Activated naive CD4-positive, alpha-beta T cell treated with anti-CD3 and anti-CD28 coated beads for 36 hours (primary cell): ENCODE data around the gene IGF2R. TPM values are rescaled to one million over a fixed set of nuclear protein-coding genes. Genes with fewer than 3 reads are reported as not detected.

Experiments
- CTCF ChIA-PET: fragments of 350-600 bp; sonication (Branson Sonifier 250); formaldehyde crosslinking; loops from one replicate; lab custom pipeline; 2021; ENCODE audit warnings: antibody characterized with exemption; lab: Charles Lee
- DNase-seq: peaks from one replicate; pipeline ENCODE4 v3.0.0-alpha.2; 2020
- H3K27ac Mint-ChIP-seq: one replicate; pipeline ENCODE4 v1.8.0; 2021; ENCODE audit warnings: mild to moderate bottlenecking, mixed read lengths
- H3K27me3 Mint-ChIP-seq: one replicate; pipeline ENCODE4 v1.8.0; 2021; ENCODE audit warnings: low read depth, mixed read lengths
- H3K36me3 Mint-ChIP-seq: one replicate; pipeline ENCODE4 v1.8.0; 2021; ENCODE audit warnings: low read depth, mixed read lengths
- H3K4me1 Mint-ChIP-seq: one replicate; pipeline ENCODE4 v1.8.0; 2021; ENCODE audit warnings: low read depth, mixed read lengths
- H3K4me3 Mint-ChIP-seq: one replicate; pipeline ENCODE4 v1.8.0; 2021; ENCODE audit warnings: mild to moderate bottlenecking, moderate library complexity, mixed read lengths
- H3K9me3 Mint-ChIP-seq: one replicate; pipeline ENCODE4 v1.8.0; 2021; ENCODE audit warnings: mixed read lengths
- intact Hi-C: fragments of 100-400 bp; cut with micrococcal nuclease; formaldehyde crosslinking; loops from one replicate; pipeline ENCODE4 v1.15.1; 2023
- total RNA-seq, 2 experiments: library from RNA; stranded (reverse); gene quantifications; one replicate each; pipeline ENCODE4 v1.2.3, GENCODE V29; 2021

Gene IGF2R
- total RNA-seq, 2 experiments from 2014 or later, result 42.1 to 44.5 TPM

GRCh38 chr6:159939591-159940016, 29.3 kb upstream of the IGF2R start:
- H3K27ac Mint-ChIP-seq, result no peak overlapping the region
- no peak overlapping the region for H3K4me3 Mint-ChIP-seq
- peaks cover 4% of the 10 kb centered on the region for H3K27me3 Mint-ChIP-seq
- intact Hi-C loops, result no loop called here
- peaks cover 5% of the 10 kb centered on the region for H3K9me3 Mint-ChIP-seq
- H3K4me1 Mint-ChIP-seq, result peaks cover 5% of the 10 kb centered on the region
- DNase-seq, result no peak
- CTCF ChIA-PET, result interaction anchor here (0.5 to 5.1 kb wide), 3 partner anchors 76 to 458 kb away, joined by 3 to 32 read pairs (median 4); no protein-coding TSS in a partner anchor
- H3K36me3 Mint-ChIP-seq, result no peaks in the 10 kb centered on the region

- peaks cover 5% of the 10 kb centered on the region for H3K4me1 Mint-ChIP-seq
- H3K9me3 Mint-ChIP-seq, result peaks cover 7% of the 10 kb centered on the region
- H3K27ac Mint-ChIP-seq, result no peak overlapping the region
- DNase-seq, result peak; percentile 55
- CTCF ChIA-PET, result interaction anchor here (0.6 to 5.1 kb wide), 10 partner anchors 8 to 752 kb away, joined by 3 to 32 read pairs (median 6); no protein-coding TSS in a partner anchor
- H3K27me3 Mint-ChIP-seq, result peaks cover under 1% of the 10 kb centered on the region
- H3K4me3 Mint-ChIP-seq, result no peak overlapping the region
- H3K36me3 Mint-ChIP-seq, result no peaks in the 10 kb centered on the region
- intact Hi-C loops, result loop anchor here (1.0 kb wide), 4 partner anchors 78 to 767 kb away; no protein-coding TSS in a partner anchor
Observed at GRCh38 chr6:159941286-159942113, 27.4 kb upstream of the IGF2R start.

- DNase-seq, result no peak
- intact Hi-C loops, result no loop called here
- Mint-ChIP-seq H3K9me3 (peaks cover 7% of the 10 kb centered on the region), H3K27me3 (no peaks in the 10 kb centered on the region), H3K36me3 (no peaks in the 10 kb centered on the region), H3K4me1 (peaks cover 5% of the 10 kb centered on the region), H3K4me3 (no peak overlapping the region), H3K27ac (no peak overlapping the region)
- CTCF ChIA-PET, result interaction anchor here (0.6 to 5.1 kb wide), 5 partner anchors 8 to 1345 kb away, joined by 3 to 32 read pairs (median 7); no protein-coding TSS in a partner anchor
Observed at GRCh38 chr6:159943101-159943632, 25.7 kb upstream of the IGF2R start.

DNA sequence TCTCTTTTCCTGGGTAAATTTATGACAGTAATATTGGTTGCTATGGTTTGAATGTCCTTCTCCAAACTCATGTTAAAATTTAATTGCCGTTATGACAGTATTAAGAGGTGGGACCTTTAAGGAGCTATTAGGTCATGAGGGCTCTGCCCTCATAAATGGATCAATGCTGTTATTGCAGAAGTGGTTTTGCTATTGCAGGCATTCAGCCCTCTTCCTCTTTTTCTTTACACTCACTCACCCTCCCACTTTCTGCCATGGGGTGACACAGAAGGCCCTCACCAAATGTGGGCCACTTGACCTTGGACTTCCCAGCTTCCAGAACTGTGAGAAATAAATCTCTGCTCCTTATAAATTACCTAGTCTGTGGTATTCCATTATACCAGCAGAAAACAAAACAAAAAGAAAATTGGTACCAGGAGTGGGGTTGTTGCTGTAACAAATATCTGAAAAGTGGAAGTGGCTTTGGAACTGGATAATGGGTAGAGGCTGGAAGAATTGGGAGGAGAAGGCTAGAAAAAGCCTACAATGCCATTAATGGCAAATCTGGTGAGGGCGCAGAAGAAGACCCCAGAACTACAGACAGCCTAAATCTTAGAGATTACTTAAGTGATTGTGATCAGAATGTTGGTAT, 24.8 kb upstream of the IGF2R start:
- Mint-ChIP-seq H3K27me3 (no peaks in the 10 kb centered on the region), H3K9me3 (peaks cover 7% of the 10 kb centered on the region), H3K4me3 (no peak overlapping the region), H3K36me3 (no peaks in the 10 kb centered on the region), H3K4me1 (peaks cover 5% of the 10 kb centered on the region), H3K27ac (no peak overlapping the region)
- CTCF ChIA-PET, result interaction anchor here (0.6 to 5.1 kb wide), 7 partner anchors 10 to 1344 kb away, joined by 3 to 32 read pairs (median 3); no protein-coding TSS in a partner anchor
- intact Hi-C loops, result no loop called here
- no peak for DNase-seq

DNA sequence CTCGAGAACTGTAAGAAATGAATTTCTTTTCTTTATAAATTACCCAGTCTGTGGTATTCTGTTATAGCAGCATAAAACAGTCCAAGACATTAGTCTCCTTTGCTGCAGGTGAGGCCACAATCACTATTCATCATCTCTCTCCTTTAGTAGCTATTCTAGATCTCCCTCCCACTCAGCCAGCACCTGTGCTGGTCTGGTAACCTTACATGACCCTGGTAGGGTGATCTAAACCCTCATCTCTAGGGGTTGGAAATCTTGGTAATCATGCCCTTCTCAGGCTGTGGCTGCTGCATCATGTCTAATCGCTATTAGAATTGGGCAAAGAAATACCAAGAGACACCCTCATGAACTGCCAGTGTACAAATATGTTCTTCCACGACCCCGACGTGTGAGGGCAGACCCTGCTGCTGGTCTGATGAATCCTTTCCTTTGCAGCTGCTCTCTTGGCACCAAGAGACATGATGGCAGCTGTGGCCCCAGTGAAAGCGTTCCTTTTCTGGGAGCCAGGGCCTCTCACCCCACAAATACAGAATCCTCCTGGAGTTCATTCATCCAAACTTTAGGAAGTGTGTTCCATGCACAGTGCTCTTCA, 23.0 kb upstream of the IGF2R start:
- peaks cover 5% of the 10 kb centered on the region for H3K4me1 Mint-ChIP-seq
- H3K27me3 Mint-ChIP-seq, result no peaks in the 10 kb centered on the region
- no peak overlapping the region for H3K27ac Mint-ChIP-seq
- no peak overlapping the region for H3K4me3 Mint-ChIP-seq
- no peaks in the 10 kb centered on the region for H3K36me3 Mint-ChIP-seq
- CTCF ChIA-PET, result interaction anchor here (0.6 kb wide), 1 partner anchor 265 kb away, joined by 3 read pairs; no protein-coding TSS in a partner anchor
- no peak for DNase-seq
- intact Hi-C loops, result no loop called here
- H3K9me3 Mint-ChIP-seq, result peaks cover 7% of the 10 kb centered on the region

DNA sequence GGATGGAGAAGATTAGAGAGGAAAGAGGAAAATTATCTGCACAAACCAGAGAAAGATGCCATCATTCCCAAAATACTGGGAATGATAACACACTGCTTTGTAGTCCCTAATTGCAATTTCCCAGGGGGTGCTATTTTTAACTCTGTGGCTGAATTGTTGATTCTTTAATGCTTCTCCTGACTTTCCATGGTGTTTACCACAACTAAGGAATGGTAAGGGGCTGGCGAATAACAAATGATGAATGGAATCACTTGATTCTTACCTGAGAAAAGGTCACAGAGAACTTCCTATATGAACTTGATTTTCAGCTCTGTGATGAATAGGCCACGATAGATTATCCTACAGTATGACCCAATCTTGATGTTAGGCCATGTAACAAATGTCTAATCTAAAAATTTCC, 22.0 kb upstream of the IGF2R start:
- Mint-ChIP-seq H3K27me3 (no peaks in the 10 kb centered on the region), H3K36me3 (no peaks in the 10 kb centered on the region), H3K9me3 (peaks cover 7% of the 10 kb centered on the region), H3K27ac (no peak overlapping the region), H3K4me1 (no peaks in the 10 kb centered on the region), H3K4me3 (no peak overlapping the region)
- CTCF ChIA-PET, result no interaction called here
- no peak for DNase-seq
- intact Hi-C loops, result no loop called here

GRCh38 chr6:159948199-159948598, 20.7 kb upstream of the IGF2R start:
- Mint-ChIP-seq H3K27me3 (peaks cover 3% of the 10 kb centered on the region), H3K27ac (no peak overlapping the region), H3K9me3 (peaks cover 7% of the 10 kb centered on the region), H3K36me3 (no peaks in the 10 kb centered on the region), H3K4me3 (no peak overlapping the region), H3K4me1 (no peaks in the 10 kb centered on the region)
- CTCF ChIA-PET, result no interaction called here
- no peak for DNase-seq
- intact Hi-C loops, result no loop called here

GRCh38 chr6:159951772-159952171, 17.1 kb upstream of the IGF2R start:
- intact Hi-C loops, result no loop called here
- Mint-ChIP-seq H3K4me1 (peaks cover 10% of the 10 kb centered on the region), H3K27ac (no peak overlapping the region), H3K9me3 (no peaks in the 10 kb centered on the region), H3K27me3 (peaks cover 4% of the 10 kb centered on the region), H3K4me3 (no peak overlapping the region), H3K36me3 (no peaks in the 10 kb centered on the region)
- CTCF ChIA-PET, result interaction anchor here (1.4 kb wide), 1 partner anchor 9 kb away, joined by 7 read pairs; no protein-coding TSS in a partner anchor
- DNase-seq, result no peak

- H3K9me3 Mint-ChIP-seq, result no peaks in the 10 kb centered on the region
- H3K27me3 Mint-ChIP-seq, result peaks cover 4% of the 10 kb centered on the region
- DNase-seq, result no peak
- intact Hi-C loops, result no loop called here
- CTCF ChIA-PET, result no interaction called here
- no peak overlapping the region for H3K4me3 Mint-ChIP-seq
- no peaks in the 10 kb centered on the region for H3K36me3 Mint-ChIP-seq
- H3K27ac Mint-ChIP-seq, result no peak overlapping the region
- H3K4me1 Mint-ChIP-seq, result peaks cover 10% of the 10 kb centered on the region
Observed at GRCh38 chr6:159952289-159953005, 16.4 kb upstream of the IGF2R start.

DNA sequence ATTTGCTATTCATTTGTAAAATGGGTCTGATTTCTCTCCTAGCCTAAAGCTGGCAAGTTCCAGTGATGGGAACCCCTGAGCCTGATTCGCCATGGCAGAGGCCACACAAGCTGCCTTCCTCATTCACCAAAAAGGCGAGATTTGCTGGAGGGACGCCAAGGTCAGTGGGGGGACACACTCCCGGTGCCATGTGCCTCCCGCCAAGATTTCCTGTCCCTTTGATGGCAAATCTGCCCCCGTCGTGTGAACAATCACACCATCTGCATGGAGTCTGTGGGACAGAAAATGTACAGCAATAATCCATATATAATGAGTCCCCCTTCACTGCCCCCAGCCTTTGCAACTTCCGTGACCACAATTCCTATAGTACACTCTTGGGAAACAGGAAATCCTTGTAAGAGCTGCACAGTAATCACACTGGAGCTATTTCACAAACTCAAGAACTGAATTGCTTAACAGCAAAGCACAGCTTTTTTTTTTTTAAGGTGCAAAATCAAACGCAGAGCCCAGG, 15.7 kb upstream of the IGF2R start:
- Mint-ChIP-seq H3K27me3 (peaks cover 4% of the 10 kb centered on the region), H3K4me1 (peaks cover 10% of the 10 kb centered on the region)

DNA sequence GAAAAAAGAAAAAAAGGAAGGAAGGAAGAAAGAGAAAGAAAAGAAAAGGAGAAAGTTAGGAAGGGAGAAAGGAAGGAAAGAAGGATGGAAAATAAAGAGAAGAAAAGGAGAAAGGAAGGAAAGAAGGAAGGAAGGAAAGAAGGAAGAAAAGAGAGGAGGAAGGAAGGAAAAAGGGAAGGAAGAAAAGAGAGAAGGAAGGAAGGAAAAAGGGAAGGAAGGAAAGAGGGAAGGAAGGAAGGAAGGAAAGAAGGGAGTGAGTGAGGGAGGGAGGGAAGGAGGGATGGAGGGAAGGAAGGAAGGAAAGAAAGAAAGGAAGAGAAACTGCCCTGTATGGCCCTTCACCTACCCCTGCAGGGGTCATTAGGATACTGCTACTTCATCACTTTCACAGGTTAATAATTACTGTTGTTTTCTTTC, 12.9 kb upstream of the IGF2R start:
- peaks cover 10% of the 10 kb centered on the region for H3K4me1 Mint-ChIP-seq
- no peak overlapping the region for H3K4me3 Mint-ChIP-seq
- H3K27me3 Mint-ChIP-seq, result peaks cover 4% of the 10 kb centered on the region
- no peak for DNase-seq
- H3K27ac Mint-ChIP-seq, result no peak overlapping the region
- H3K9me3 Mint-ChIP-seq, result no peaks in the 10 kb centered on the region
- H3K36me3 Mint-ChIP-seq, result no peaks in the 10 kb centered on the region
- intact Hi-C loops, result no loop called here
- CTCF ChIA-PET, result interaction anchor here (0.9 kb wide), 1 partner anchor 10 kb away, joined by 3 read pairs; no protein-coding TSS in a partner anchor

More for the DNA sequence above, 15.7 kb upstream of the IGF2R start:
- H3K4me3 Mint-ChIP-seq, result no peak overlapping the region
- H3K27ac Mint-ChIP-seq, result no peak overlapping the region
- DNase-seq, result no peak
- intact Hi-C loops, result no loop called here
- CTCF ChIA-PET, result interaction anchor here (0.6 kb wide), 1 partner anchor 12 kb away, joined by 3 read pairs; no protein-coding TSS in a partner anchor
- H3K36me3 Mint-ChIP-seq, result no peaks in the 10 kb centered on the region
- H3K9me3 Mint-ChIP-seq, result no peaks in the 10 kb centered on the region
